A549 (cell line): ENCODE measurements around the gene FAM171A1. TPM values are rescaled to one million over a fixed set of nuclear protein-coding genes. Genes with fewer than 3 reads are reported as not detected.

Experiments used
- ATAC-seq, 2 experiments: fragments of 200-7000 bp in 1 of 2; fragments of >200 bp in 1 of 2; cut with Nextera tagmentation in 1 of 2; cut with Tn5 transposase in 1 of 2; 3 replicates each; pipeline versions ENCODE4 v1.8.0 to v1.9.1; 2018 to 2020; ENCODE audit warnings: mild to moderate bottlenecking in 1 of 2, moderate library complexity in 1 of 2
- CTCF ChIA-PET: fragments of 300-600 bp; sonication (Branson Sonifier 250); formaldehyde crosslinking; extraction: SDS; loops from one replicate; lab custom pipeline; 2021; ENCODE audit warnings: antibody characterized with exemption, inconsistent platforms; lab: Yijun Ruan, JAX
- POLR2A ChIA-PET: fragments of 350-600 bp; formaldehyde crosslinking; extraction: SDS; loops from one replicate; lab custom pipeline; 2021; ENCODE audit warnings: antibody characterized with exemption, inconsistent platforms; lab: Yijun Ruan, JAX
- DNase-seq, 2 experiments: peaks; one replicate each; pipeline versions ENCODE4 v3.0.0 to v3.0.0-alpha.2; 2011 to 2016; ENCODE audit warnings: low read depth in 1 of 2, low spot score in 1 of 2
- FAIRE-seq: peaks from 2 replicates; lab custom pipeline; 2011; peaks lifted over from hg19 to GRCh38; lab: Jason Lieb, UNC
- H3K27ac ChIP-seq, 2 experiments: fragments of >200 bp; sonication (Bioruptor Twin); formaldehyde crosslinking; 3 replicates each; pipeline ENCODE4 v1.5.1; 2016 to 2017
- H3K4me1 ChIP-seq: fragments of >200 bp; sonication (Bioruptor Twin); formaldehyde crosslinking; 3 replicates; pipeline ENCODE4 v1.6.1; 2016
- H3K4me2 ChIP-seq: fragments of >200 bp; sonication (Bioruptor Twin); formaldehyde crosslinking; 3 replicates; pipeline ENCODE4 v1.6.1; 2016
- H3K4me3 ChIP-seq: fragments of >200 bp; sonication (Bioruptor Twin); formaldehyde crosslinking; 3 replicates; pipeline ENCODE4 v1.5.1; 2016
- H3K9me3 ChIP-seq: fragments of >200 bp; sonication (Bioruptor Twin); formaldehyde crosslinking; 3 replicates; pipeline ENCODE4 v1.6.1; 2016
- CEBPB ChIP-seq, 2 experiments: fragments of >200 bp in 1 of 2; sonication (Bioruptor Twin) in 1 of 2; formaldehyde crosslinking in 1 of 2; IDR thresholded peaks; 2 replicates each; pipeline ENCODE4 v1.6.1; 2012 to 2016
- CHD2 ChIP-seq: fragments of 150-350 bp; IDR thresholded peaks from 2 replicates; pipeline ENCODE4 v1.6.1; 2014; ENCODE audit warnings: low read length; ENCODE audit not compliant: partially characterized antibody
- CHD4 ChIP-seq: fragments of 200-600 bp; sonication (generic); IDR thresholded peaks from 2 replicates; pipeline ENCODE4 v1.6.1; 2016; ENCODE audit warnings: antibody characterized with exemption, mild to moderate bottlenecking, borderline replicate concordance
- EHF ChIP-seq: fragments of 250-450 bp; sonication (Bioruptor Pico); IDR thresholded peaks from 2 replicates; pipeline ENCODE4 v1.5.0; 2020; ENCODE audit warnings: mild to moderate bottlenecking
- EP300 ChIP-seq, 2 experiments: fragments of >200 bp; sonication (Bioruptor Twin); formaldehyde crosslinking; IDR thresholded peaks; 2 replicates in 1 of 2; 3 replicates in 1 of 2; pipeline ENCODE4 v1.6.1; 2016 to 2017
- ESRRA ChIP-seq: fragments of 150-350 bp; IDR thresholded peaks from 2 replicates; pipeline ENCODE4 v1.6.1; 2014; ENCODE audit warnings: mild to moderate bottlenecking, low read length, borderline replicate concordance
- GATA3 ChIP-seq: IDR thresholded peaks from 2 replicates; pipeline ENCODE4 v1.6.1; 2012; ENCODE audit warnings: borderline replicate concordance
- HDAC2 ChIP-seq: fragments of 200-600 bp; sonication (generic); IDR thresholded peaks from 2 replicates; pipeline ENCODE4 v1.6.1; 2016
- HEYL ChIP-seq: fragments of 250-450 bp; sonication (Bioruptor Pico); IDR thresholded peaks from 2 replicates; pipeline ENCODE4 v1.8.0; 2021; ENCODE audit warnings: mild to moderate bottlenecking, moderate library complexity
- HOXB13 ChIP-seq: fragments of 250-450 bp; sonication (Bioruptor Pico); IDR thresholded peaks from 2 replicates; pipeline ENCODE4 v1.5.0; 2020; ENCODE audit warnings: low read depth, mild to moderate bottlenecking, moderate library complexity
- HOXB5 ChIP-seq: fragments of 250-450 bp; sonication (Bioruptor Pico); IDR thresholded peaks from 2 replicates; pipeline ENCODE4 v1.5.0; 2020; ENCODE audit warnings: mild to moderate bottlenecking, moderate library complexity
- JUNB ChIP-seq: fragments of >200 bp; sonication (Bioruptor Twin); formaldehyde crosslinking; IDR thresholded peaks from 2 replicates; pipeline ENCODE4 v1.6.1; 2016
- MAFK ChIP-seq: fragments of 450-650 bp; IDR thresholded peaks from 2 replicates; pipeline ENCODE4 v1.6.1; 2014; ENCODE audit not compliant: partially characterized antibody
- MAX ChIP-seq: IDR thresholded peaks from 2 replicates; pipeline ENCODE4 v1.6.1; 2012
- MAZ ChIP-seq: fragments of 150-350 bp; IDR thresholded peaks from 2 replicates; pipeline ENCODE4 v1.6.1; 2014; ENCODE audit warnings: antibody characterized with exemption, low read depth, low read length, borderline replicate concordance
- PHF8 ChIP-seq: fragments of 200-600 bp; sonication (generic); IDR thresholded peaks from 2 replicates; pipeline ENCODE4 v1.6.1; 2016; ENCODE audit warnings: low read depth, mild to moderate bottlenecking, antibody characterized with exemption, moderate library complexity, borderline replicate concordance
- REST ChIP-seq: fragments of 200-600 bp; sonication (generic); IDR thresholded peaks from 2 replicates; pipeline ENCODE4 v1.6.1; 2016; ENCODE audit warnings: antibody characterized with exemption, mild to moderate bottlenecking, moderate library complexity
- SMC3 ChIP-seq: fragments of >200 bp; sonication (Bioruptor Twin); formaldehyde crosslinking; IDR thresholded peaks from 3 replicates; pipeline ENCODE4 v1.6.1; 2018; ENCODE audit warnings: inconsistent platforms
- ZFP36 ChIP-seq: fragments of 450-650 bp; IDR thresholded peaks from 2 replicates; pipeline ENCODE4 v1.6.1; 2014; ENCODE audit warnings: borderline replicate concordance; ENCODE audit not compliant: partially characterized antibody
- ZNF302 ChIP-seq: fragments of 250-450 bp; sonication (Bioruptor Pico); IDR thresholded peaks from 2 replicates; pipeline ENCODE4 v1.9.0; 2021; ENCODE audit warnings: inconsistent platforms, mild to moderate bottlenecking, moderate library complexity
- ZSCAN20 ChIP-seq: fragments of 250-450 bp; sonication (Bioruptor Pico); IDR thresholded peaks from 2 replicates; pipeline ENCODE4 v1.8.0; 2022; ENCODE audit warnings: mild to moderate bottlenecking, moderate library complexity
- WGBS: methylation state at CpG from one replicate; pipeline ENCODE4 v1.1.6; 2017; ENCODE audit errors: missing lambda C conversion rate; 5-methylcytosine and 5-hydroxymethylcytosine counted together
- polyA plus RNA-seq, 4 experiments: library from polyadenylated mRNA; depleted of rRNA in 3 of 4; stranded (reverse); fragments of >200 nt; fragmentation: RNase III in 1 of 4; extraction: RNeasy Plus Mini Kit Qiagen cat#74134 plus additional on column Dnase treatment in 1 of 4; gene quantifications; 2 replicates in 3 of 4; 3 replicates in 1 of 4; pipeline ENCODE4 v1.2.3, GENCODE V29; 2011 to 2017

FAM171A1 gene
- polyA plus RNA-seq, 2 of the 4 experiments (the other 2 are of a cell fraction), result 13.8 to 15.2 TPM

- no peak overlapping the region for H3K4me3 ChIP-seq
- ATAC-seq, result no peak
- POLR2A ChIA-PET, result no interaction called here
- no peaks in the 10 kb centered on the region for H3K9me3 ChIP-seq
- no peak overlapping the region for H3K27ac ChIP-seq
- no peak for FAIRE-seq
- peaks cover 9% of the 10 kb centered on the region; the same call in 1 of the 3 replicates for H3K4me1 ChIP-seq
- H3K4me2 ChIP-seq, result no peak overlapping the region
- DNase-seq, result no peak
- CTCF ChIA-PET, result interaction anchor here (1.0 kb wide), 1 partner anchor 333 kb away, joined by 4 read pairs; no protein-coding TSS in a partner anchor
- TF ChIP-seq MAZ (no peak), HOXB13 (CRISPR knock-in tag) (no peak), HEYL (no peak), HDAC2 (no peak), GATA3 (no peak), MAX (no peak), REST (no peak), SMC3 (no peak), JUNB (no peak), CHD2 (no peak), ESRRA (no peak), CHD4 (no peak)
- 81% methylated on average over 8 of the region's 8 CpGs for WGBS
Observed at GRCh38 chr10:15348579-15348978, 22.5 kb downstream of the FAM171A1 start.

GRCh38 chr10:15347150-15347549, 23.9 kb downstream of the FAM171A1 start:
- DNase-seq (no peak), FAIRE-seq (no peak), ATAC-seq (no peak)
- POLR2A ChIA-PET, result no interaction called here
- CTCF ChIA-PET, result interaction anchor here (1.1 kb wide), 1 partner anchor 17 kb away, joined by 3 read pairs; no protein-coding TSS in a partner anchor
- no peak overlapping the region for H3K4me2 ChIP-seq
- H3K4me1 ChIP-seq, result peaks cover 9% of the 10 kb centered on the region; the same call in 1 of the 3 replicates
- TF ChIP-seq MAFK (no peak), PHF8 (no peak), CHD4 (no peak), SMC3 (no peak), ESRRA (no peak), HOXB5 (no peak), ZFP36 (no peak), EP300 (IDR thresholded peaks at IDR 0.05) (no peak), EHF (no peak), MAX (no peak), CEBPB (IDR thresholded peaks at IDR 0.05) (no peak), GATA3 (no peak), ZNF302 (no peak), ZSCAN20 (CRISPR knock-in tag) (no peak), REST (no peak)
- 85% methylated on average over 6 of the region's 6 CpGs for WGBS
- H3K9me3 ChIP-seq, result no peaks in the 10 kb centered on the region
- H3K4me3 ChIP-seq, result no peak overlapping the region
- no peak overlapping the region for H3K27ac ChIP-seq
